AG09319 (cell line): ENCODE data around the gene DROSHA.

Experiments
- DNase-seq: peaks from one replicate; pipeline ENCODE4 v3.0.0-alpha.2; 2010; ENCODE audit warnings: low read depth; ENCODE audit errors: extremely low read depth
- CTCF ChIP-seq: IDR thresholded peaks from 2 replicates; pipeline ENCODE4 v1.5.1; 2011; ENCODE audit warnings: low read depth, mild to moderate bottlenecking, inconsistent platforms, low read length, moderate library complexity

The DROSHA gene

GRCh38 chr5:31378838-31379237 is 153.1 kb downstream of the DROSHA start:
- DNase-seq: no peak
- no peak for TF ChIP-seq CTCF

- no peak for TF ChIP-seq CTCF
Observed at GRCh38 chr5:31378136-31378535, 153.8 kb downstream of the DROSHA start.

GRCh38 chr5:31377274-31377946 is 154.5 kb downstream of the DROSHA start:
- no peak for DNase-seq
- TF ChIP-seq CTCF: no peak

More at GRCh38 chr5:31378136-31378535, 153.8 kb downstream of the DROSHA start:
- DNase-seq: no peak

GRCh38 chr5:31375999-31376720 is 155.7 kb downstream of the DROSHA start:
- TF ChIP-seq CTCF: no peak
- no peak for DNase-seq

- no peak for TF ChIP-seq CTCF
- no peak for DNase-seq
Observed at GRCh38 chr5:31372124-31372523, 159.8 kb downstream of the DROSHA start.

- no peak for TF ChIP-seq CTCF
- no peak for DNase-seq
Observed at GRCh38 chr5:31366941-31367340, 165.0 kb downstream of the DROSHA start.

- no peak for TF ChIP-seq CTCF
- DNase-seq: no peak
Observed at GRCh38 chr5:31365776-31366175, 166.1 kb downstream of the DROSHA start.
